A673 (cell line): ENCODE measurements around the gene TCP11. TPM values are rescaled to one million over a fixed set of nuclear protein-coding genes. Genes with fewer than 3 reads are reported as not detected.

ENCODE experiments used
- BruUV-seq: library from RNA; stranded (reverse); fragments of 400-500 nt; replicated peaks from 2 replicates; lab custom pipeline; 2021; lab: Mats Ljungman, UMichigan
- CTCF ChIA-PET: fragments of 300-600 bp; sonication (Branson Sonifier 250); formaldehyde crosslinking; loops from one replicate; lab custom pipeline; 2022; ENCODE audit warnings: antibody characterized with exemption; lab: Charles Lee
- POLR2A ChIA-PET: fragments of 300-600 bp; sonication (Branson Sonifier 250); formaldehyde crosslinking; loops from one replicate; lab custom pipeline; 2022; ENCODE audit warnings: antibody characterized with exemption; ENCODE audit not compliant: low non-redundant PET; lab: Charles Lee
- DNase-seq: peaks from one replicate; pipeline ENCODE4 v3.0.0-alpha.2; 2015; ENCODE audit warnings: low spot score
- H3K27ac ChIP-seq: fragments of 200-600 bp; sonication (generic); 2 replicates; pipeline ENCODE4 v1.5.1; 2016; ENCODE audit warnings: mixed run types, low read depth, mild to moderate bottlenecking, mixed read lengths, antibody characterized with exemption, low read length; ENCODE audit not compliant: poor library complexity, severe bottlenecking
- H3K27me3 ChIP-seq: fragments of 200-600 bp; sonication (generic); replicated peaks from 2 replicates; pipeline ENCODE4 v1.6.1; 2017; ENCODE audit warnings: mixed run types, low read depth, mild to moderate bottlenecking, mixed read lengths, antibody characterized with exemption, low read length; ENCODE audit not compliant: insufficient read depth, poor library complexity
- H3K36me3 ChIP-seq: fragments of 200-600 bp; sonication (generic); 2 replicates; pipeline ENCODE4 v1.6.1; 2016; ENCODE audit warnings: mixed run types, mild to moderate bottlenecking, mixed read lengths, antibody characterized with exemption, low read length; ENCODE audit not compliant: insufficient read depth, poor library complexity, severe bottlenecking
- H3K4me1 ChIP-seq: fragments of 200-600 bp; sonication (generic); 2 replicates; pipeline ENCODE4 v1.6.1; 2017; ENCODE audit warnings: mixed run types, mild to moderate bottlenecking, mixed read lengths, antibody characterized with exemption, low read length; ENCODE audit not compliant: insufficient read depth, poor library complexity, severe bottlenecking
- H3K4me3 ChIP-seq: fragments of 200-600 bp; sonication (generic); 2 replicates; pipeline ENCODE4 v1.5.1; 2016; ENCODE audit warnings: low read depth, mixed run types, mild to moderate bottlenecking, mixed read lengths, low read length; ENCODE audit not compliant: poor library complexity, severe bottlenecking
- H3K9me3 ChIP-seq: fragments of 200-600 bp; sonication (generic); 2 replicates; pipeline ENCODE4 v1.6.1; 2016; ENCODE audit warnings: mixed run types, low read depth, mild to moderate bottlenecking, mixed read lengths, antibody characterized with exemption, low read length; ENCODE audit not compliant: poor library complexity, severe bottlenecking
- EZH2 ChIP-seq: fragments of 200-600 bp; sonication (generic); IDR thresholded peaks from 2 replicates; pipeline ENCODE4 v1.6.1; 2017; ENCODE audit warnings: borderline replicate concordance, low read depth, mild to moderate bottlenecking, mixed read lengths, antibody characterized with exemption, low read length; ENCODE audit not compliant: poor library complexity, severe bottlenecking
- intact Hi-C: fragments of 100-400 bp; cut with micrococcal nuclease; formaldehyde crosslinking; loops from one replicate; pipeline ENCODE4 v1.10.0; 2022; ENCODE audit not compliant: unreplicated experiment
- total RNA-seq: library from RNA; stranded (reverse); gene quantifications from 2 replicates; pipeline ENCODE4 v1.2.3, GENCODE V29; 2021
- TF ChIP-seq, protein P1 (sequence below): fragments of 300-800, 200-600 bp; sonication (generic); conservative IDR thresholded peaks from 2 replicates; pipeline ENCODE4 v1.5.1; 2017; ENCODE audit warnings: low read depth, mild to moderate bottlenecking, antibody characterized with exemption, low read length, moderate library complexity, mixed read lengths

The TCP11 gene
- total RNA-seq, 1 experiment from 2014 or later, result not detected

- TF ChIP-seq EZH2, result no peak
- TF ChIP-seq, protein P1, sequence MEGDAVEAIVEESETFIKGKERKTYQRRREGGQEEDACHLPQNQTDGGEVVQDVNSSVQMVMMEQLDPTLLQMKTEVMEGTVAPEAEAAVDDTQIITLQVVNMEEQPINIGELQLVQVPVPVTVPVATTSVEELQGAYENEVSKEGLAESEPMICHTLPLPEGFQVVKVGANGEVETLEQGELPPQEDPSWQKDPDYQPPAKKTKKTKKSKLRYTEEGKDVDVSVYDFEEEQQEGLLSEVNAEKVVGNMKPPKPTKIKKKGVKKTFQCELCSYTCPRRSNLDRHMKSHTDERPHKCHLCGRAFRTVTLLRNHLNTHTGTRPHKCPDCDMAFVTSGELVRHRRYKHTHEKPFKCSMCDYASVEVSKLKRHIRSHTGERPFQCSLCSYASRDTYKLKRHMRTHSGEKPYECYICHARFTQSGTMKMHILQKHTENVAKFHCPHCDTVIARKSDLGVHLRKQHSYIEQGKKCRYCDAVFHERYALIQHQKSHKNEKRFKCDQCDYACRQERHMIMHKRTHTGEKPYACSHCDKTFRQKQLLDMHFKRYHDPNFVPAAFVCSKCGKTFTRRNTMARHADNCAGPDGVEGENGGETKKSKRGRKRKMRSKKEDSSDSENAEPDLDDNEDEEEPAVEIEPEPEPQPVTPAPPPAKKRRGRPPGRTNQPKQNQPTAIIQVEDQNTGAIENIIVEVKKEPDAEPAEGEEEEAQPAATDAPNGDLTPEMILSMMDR, result no peak
Measured at GRCh38 chr6:35142588-35143569, 1.7 kb upstream of the TCP11 start.

DNA sequence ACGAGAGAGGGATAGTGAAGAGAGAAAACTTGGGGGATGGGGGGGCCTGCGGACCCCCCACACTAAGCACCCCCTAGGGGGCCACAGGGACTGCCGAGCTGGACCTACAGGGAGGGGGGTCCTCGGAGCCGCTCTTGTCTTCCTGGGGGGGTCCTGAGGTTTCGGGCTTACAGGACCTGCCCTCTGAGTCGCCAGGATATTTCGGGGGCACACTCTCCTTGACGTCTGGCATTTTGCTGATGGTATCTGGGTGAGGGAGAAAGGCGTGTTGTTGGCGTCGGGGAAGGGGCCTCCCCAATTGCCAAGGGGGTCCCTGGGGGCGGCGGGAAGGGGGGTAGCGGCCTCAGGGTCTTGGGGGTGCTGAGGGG lies 516 bp downstream of the TCP11 start:
- H3K27me3 ChIP-seq, result no peaks in the 10 kb centered on the region
- H3K9me3 ChIP-seq, result no peaks in the 10 kb centered on the region
- intact Hi-C loops, result loop anchor here (1.0 to 5.0 kb wide), 2 partner anchors 154 to 678 kb away; no protein-coding TSS in a partner anchor
- no peak for TF ChIP-seq EZH2
- TF ChIP-seq, protein P1, result no peak
- H3K4me3 ChIP-seq, result no peak overlapping the region
- DNase-seq, result no peak
- ChIA-PET POLR2A (no interaction called here), CTCF (interaction anchor here (0.6 to 3.5 kb wide), 4 partner anchors 64 to 310 kb away, joined by 3 to 35 read pairs (median 4); no protein-coding TSS in a partner anchor)
- H3K4me1 ChIP-seq, result peaks cover 5% of the 10 kb centered on the region
- no peak overlapping the region for H3K27ac ChIP-seq
- H3K36me3 ChIP-seq, result no peaks in the 10 kb centered on the region
- BruUV-seq, result no TSS peak

More at GRCh38 chr6:35142588-35143569, 1.7 kb upstream of the TCP11 start:
- intact Hi-C loops, result loop anchor here (5.0 kb wide), 1 partner anchor 681 kb away; no protein-coding TSS in a partner anchor
- Histone ChIP-seq H3K27ac (no peak overlapping the region), H3K4me3 (no peak overlapping the region), H3K27me3 (no peaks in the 10 kb centered on the region), H3K36me3 (no peaks in the 10 kb centered on the region), H3K9me3 (no peaks in the 10 kb centered on the region), H3K4me1 (peaks cover 5% of the 10 kb centered on the region)
- peak; percentile 19 for DNase-seq
- ChIA-PET POLR2A (no interaction called here), CTCF (no interaction called here)
- no TSS peak for BruUV-seq

DNA sequence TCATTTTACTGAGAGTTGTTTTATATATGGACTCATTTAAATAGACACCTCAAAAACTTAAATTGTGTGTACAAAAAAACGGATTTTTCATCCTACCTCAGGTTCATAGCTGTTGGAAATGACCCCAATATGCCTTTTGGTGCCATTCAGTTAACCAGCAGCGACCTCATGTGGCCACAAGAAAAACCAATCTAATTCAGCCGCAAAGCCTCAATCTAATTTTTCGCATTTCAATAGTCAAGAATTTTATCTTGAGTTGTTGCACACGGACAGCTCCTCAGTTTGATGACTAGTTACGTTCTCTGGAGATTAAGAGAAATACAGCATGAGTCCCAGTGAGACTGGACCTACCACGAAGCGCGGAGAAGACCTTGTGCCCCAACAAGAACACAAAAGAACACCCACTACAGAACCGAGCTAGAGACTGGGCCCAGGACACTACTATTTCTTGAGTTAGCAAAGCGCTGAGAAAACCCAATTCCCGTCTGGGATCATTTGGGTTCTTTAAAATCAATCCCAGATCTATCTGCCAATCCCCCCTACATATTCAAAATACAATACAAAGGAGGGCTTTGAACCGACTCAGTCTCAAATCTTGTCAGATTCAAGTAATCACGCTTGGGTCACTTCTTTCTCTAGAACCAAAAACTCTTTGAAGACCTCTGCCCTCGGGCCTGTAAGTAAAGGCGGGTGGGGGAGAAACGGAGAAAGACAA lies 1.1 kb downstream of the TCP11 start:
- peak; percentile 77 for DNase-seq
- Histone ChIP-seq H3K4me3 (no peak overlapping the region), H3K9me3 (no peaks in the 10 kb centered on the region), H3K36me3 (no peaks in the 10 kb centered on the region), H3K27me3 (no peaks in the 10 kb centered on the region), H3K4me1 (peaks cover 5% of the 10 kb centered on the region), H3K27ac (no peak overlapping the region)
- no TSS peak for BruUV-seq
- ChIA-PET CTCF (interaction anchor here (0.6 to 3.5 kb wide), 6 partner anchors 65 to 571 kb away, joined by 3 to 35 read pairs (median 4); no protein-coding TSS in a partner anchor), POLR2A (no interaction called here)
- intact Hi-C loops, result loop anchor here (1.0 to 5.0 kb wide), 2 partner anchors 154 to 678 kb away; no protein-coding TSS in a partner anchor
- TF ChIP-seq, protein P1, result peak; percentile 89
- no peak for TF ChIP-seq EZH2
